ENCODE measurements around the gene UHMK1. TPM values are rescaled to one million over a fixed set of nuclear protein-coding genes. Genes with fewer than 3 reads are reported as not detected.
"Not testable (repeated sequence)": the region's sequence is repeated elsewhere in the genome, so short reads cannot be mapped to it uniquely, and the experiment has no call there.

UHMK1 gene
- total and polyA plus RNA-seq, 2 of the 4 experiments (the other 2 are of a cell fraction), result 15.6 to 57.9 TPM

- H4K91ac ChIP-seq (ENCODE audit: insufficient read depth, low read depth, low read length); H2AK9ac ChIP-seq (replicated peaks; ENCODE audit: low read depth, low read length, poor library complexity); H3K9me3 ChIP-seq (ENCODE audit: control insufficient read depth, insufficient read depth, low read length); H2BK20ac ChIP-seq (ENCODE audit: low read depth, low read length); H3K36me3 ChIP-seq (ENCODE audit: control insufficient read depth, insufficient read depth, low read length); H4K5ac ChIP-seq (ENCODE audit: low read depth, low read length); H3K4me2 ChIP-seq (ENCODE audit: low read depth, low read length); BruUV-seq (replicated peaks); H3K9me1 ChIP-seq (ENCODE audit: insufficient read depth, low read length); H4K8ac ChIP-seq (ENCODE audit: low read depth in 2 of 2, low read length in 2 of 2); H3K9ac ChIP-seq (ENCODE audit: low read depth, low read length); intact Hi-C loops (cut with micrococcal nuclease); H3K56ac ChIP-seq (ENCODE audit: extremely low read depth, insufficient read depth, low read length); H2BK5ac ChIP-seq (ENCODE audit: low read depth, low read length, poor library complexity, severe bottlenecking); POLR2A ChIA-PET (ENCODE audit: unreplicated experiment); H2BK120ac ChIP-seq (ENCODE audit: low read depth, low read length); H3K18ac ChIP-seq (ENCODE audit: low read depth, low read length); H3K4ac ChIP-seq (ENCODE audit: low read depth, low read length); H3K4me1 ChIP-seq (ENCODE audit: control insufficient read depth, insufficient read depth, low read length); H2AFZ ChIP-seq (replicated peaks; ENCODE audit: low read length, poor library complexity); H2AK5ac ChIP-seq (ENCODE audit: low read depth, low read length); ATAC-seq (ENCODE audit: low read depth); H3K79me1 ChIP-seq (ENCODE audit: low read depth in 1 of 2, low read length in 2 of 2); in situ Hi-C loops (cut with MboI; ENCODE audit: low sequenced_read_pairs); DNase-seq; H4K20me1 ChIP-seq (ENCODE audit: insufficient read depth, low read length); H3K4me3 ChIP-seq (ENCODE audit: insufficient read depth, low read depth, low read length); H3K27me3 ChIP-seq (ENCODE audit: control insufficient read depth, insufficient read depth, low read length); CTCF ChIA-PET; H3K14ac ChIP-seq (replicated peaks; ENCODE audit: low read depth, low read length); H2BK15ac ChIP-seq (ENCODE audit: low read depth, low read length); H3K27ac ChIP-seq (ENCODE audit: insufficient read depth, low read length); H3K23ac ChIP-seq (ENCODE audit: low read depth, low read length); dilution Hi-C loops (cut with HindIII; ENCODE audit: low sequenced_read_pairs, unreplicated experiment): not testable (repeated sequence)
- WGBS, 2 experiments (ENCODE audit: extremely low coverage in 2 of 2, insufficient read length in 1 of 2), result no CpG with 5 or more reads among the region's 3 CpGs
Observed at GRCh38 chr1:162454361-162454760, 43.3 kb upstream of the UHMK1 start.

Measured in IMR-90 (cell line).